IMR-90 (cell line): ENCODE results near the gene NEUROD6. TPM values are rescaled to one million over a fixed set of nuclear protein-coding genes. Genes with fewer than 3 reads are reported as not detected.

ENCODE experiments used
- ATAC-seq: fragments of 200-7000 bp; cut with Tn5 transposase; 2 replicates; pipeline ENCODE4 v1.9.1; 2020; ENCODE audit warnings: low read depth, mild to moderate bottlenecking, moderate library complexity
- BruUV-seq: library from RNA; stranded (reverse); fragments of 400-500 nt; replicated peaks from 2 replicates; lab custom pipeline; 2021; lab: Mats Ljungman, UMichigan
- CTCF ChIA-PET: fragments of 300-600 bp; formaldehyde crosslinking; extraction: SDS; loops from one replicate; lab custom pipeline; 2021; ENCODE audit warnings: antibody characterized with exemption; lab: Yijun Ruan, JAX
- POLR2A ChIA-PET: fragments of 300-600 bp; sonication (Branson Sonifier 250); formaldehyde crosslinking; loops from one replicate; lab custom pipeline; 2022; ENCODE audit warnings: antibody characterized with exemption; ENCODE audit not compliant: unreplicated experiment; lab: Charles Lee
- DNase-seq: peaks from one replicate; pipeline ENCODE4 v3.0.0; 2013
- H2AFZ ChIP-seq: replicated peaks from 2 replicates; pipeline ENCODE3; 2013; ENCODE audit warnings: low read length, mild to moderate bottlenecking; ENCODE audit not compliant: poor library complexity
- H2AK5ac ChIP-seq: 2 replicates; pipeline ENCODE4 v1.6.1; 2013; ENCODE audit warnings: low read depth, low read length, inconsistent platforms
- H2AK9ac ChIP-seq: replicated peaks from 2 replicates; pipeline ENCODE3; 2013; ENCODE audit warnings: mild to moderate bottlenecking, low read depth, low read length, moderate library complexity; ENCODE audit not compliant: poor library complexity
- H2BK120ac ChIP-seq: 2 replicates; pipeline ENCODE4 v1.6.1; 2013; ENCODE audit warnings: low read depth, low read length, inconsistent platforms
- H2BK15ac ChIP-seq: 3 replicates; pipeline ENCODE4 v1.6.1; 2013; ENCODE audit warnings: low read depth, low read length, inconsistent platforms
- H2BK20ac ChIP-seq: 2 replicates; pipeline ENCODE4 v1.6.1; 2013; ENCODE audit warnings: low read depth, mild to moderate bottlenecking, inconsistent platforms, low read length, moderate library complexity
- H2BK5ac ChIP-seq: 2 replicates; pipeline ENCODE4 v1.6.1; 2013; ENCODE audit warnings: mild to moderate bottlenecking, low read depth, low read length, inconsistent platforms; ENCODE audit not compliant: poor library complexity, severe bottlenecking
- H3K14ac ChIP-seq: replicated peaks from 2 replicates; pipeline ENCODE4 v1.6.1; 2013; ENCODE audit warnings: low read depth, low read length, inconsistent platforms
- H3K18ac ChIP-seq: 2 replicates; pipeline ENCODE4 v1.6.1; 2013; ENCODE audit warnings: low read depth, low read length, control low read depth
- H3K23ac ChIP-seq: 2 replicates; pipeline ENCODE4 v1.6.1; 2013; ENCODE audit warnings: low read depth, low read length, inconsistent platforms
- H3K27ac ChIP-seq: 2 replicates; pipeline ENCODE4 v1.5.1; 2013; ENCODE audit warnings: mild to moderate bottlenecking, control low read depth, low read length; ENCODE audit not compliant: insufficient read depth
- H3K27me3 ChIP-seq: 2 replicates; pipeline ENCODE4 v1.6.1; 2013; ENCODE audit warnings: low read length; ENCODE audit not compliant: control insufficient read depth, insufficient read depth
- H3K36me3 ChIP-seq: 2 replicates; pipeline ENCODE4 v1.6.1; 2013; ENCODE audit warnings: low read length, mixed read lengths; ENCODE audit not compliant: control insufficient read depth, insufficient read depth
- H3K4ac ChIP-seq: 2 replicates; pipeline ENCODE4 v1.6.1; 2013; ENCODE audit warnings: low read depth, low read length, inconsistent platforms
- H3K4me1 ChIP-seq: 2 replicates; pipeline ENCODE4 v1.6.1; 2013; ENCODE audit warnings: low read length, mixed read lengths; ENCODE audit not compliant: control insufficient read depth, insufficient read depth
- H3K4me2 ChIP-seq: 2 replicates; pipeline ENCODE4 v1.6.1; 2013; ENCODE audit warnings: low read depth, mild to moderate bottlenecking, control low read depth, low read length, moderate library complexity
- H3K4me3 ChIP-seq: 2 replicates; pipeline ENCODE4 v1.5.1; 2013; ENCODE audit warnings: low read depth, mild to moderate bottlenecking, control low read depth, low read length, moderate library complexity; ENCODE audit not compliant: insufficient read depth
- H3K56ac ChIP-seq: 2 replicates; pipeline ENCODE4 v1.6.1; 2013; ENCODE audit warnings: low read length, inconsistent platforms; ENCODE audit not compliant: insufficient read depth; ENCODE audit errors: extremely low read depth
- H3K79me1 ChIP-seq, 2 experiments: 2 replicates each; pipeline ENCODE4 v1.6.1; 2013; ENCODE audit warnings: low read length in 2 of 2, inconsistent platforms in 1 of 2, low read depth in 1 of 2
- H3K9ac ChIP-seq: 2 replicates; pipeline ENCODE4 v1.6.1; 2013; ENCODE audit warnings: low read depth, low read length, control low read depth
- H3K9me1 ChIP-seq: 2 replicates; pipeline ENCODE4 v1.6.1; 2013; ENCODE audit warnings: low read length, inconsistent platforms; ENCODE audit not compliant: insufficient read depth
- H3K9me3 ChIP-seq: 2 replicates; pipeline ENCODE4 v1.6.1; 2013; ENCODE audit warnings: low read length; ENCODE audit not compliant: control insufficient read depth, insufficient read depth
- H4K20me1 ChIP-seq: 2 replicates; pipeline ENCODE4 v1.6.1; 2013; ENCODE audit warnings: low read length, inconsistent platforms; ENCODE audit not compliant: insufficient read depth
- H4K5ac ChIP-seq: 2 replicates; pipeline ENCODE4 v1.6.1; 2013; ENCODE audit warnings: mild to moderate bottlenecking, low read depth, low read length, control low read depth
- H4K8ac ChIP-seq, 2 experiments: 2 replicates each; pipeline ENCODE4 v1.6.1; 2013; ENCODE audit warnings: low read depth in 2 of 2, low read length in 2 of 2, control low read depth in 1 of 2, inconsistent platforms in 1 of 2
- H4K91ac ChIP-seq: 2 replicates; pipeline ENCODE4 v1.6.1; 2013; ENCODE audit warnings: low read depth, low read length, inconsistent platforms; ENCODE audit not compliant: insufficient read depth
- BHLHE40 ChIP-seq: fragments of 150-350 bp; IDR thresholded peaks from 2 replicates; pipeline ENCODE4 v1.6.1; 2016; ENCODE audit warnings: mild to moderate bottlenecking, low read depth, low read length
- CEBPB ChIP-seq: IDR thresholded peaks from 2 replicates; pipeline ENCODE4 v1.6.1; 2012; ENCODE audit warnings: low read depth, low read length, improper control_type of control experiment
- CHD1 ChIP-seq: IDR thresholded peaks from 2 replicates; pipeline ENCODE4 v1.6.1; 2012; ENCODE audit warnings: low read depth, low read length, improper control_type of control experiment
- CTCF ChIP-seq: conservative IDR thresholded peaks from 2 replicates; pipeline ENCODE4 v1.5.1; 2012; ENCODE audit warnings: mild to moderate bottlenecking, low read depth, low read length, improper control_type of control experiment
- FOS ChIP-seq: fragments of 150-350 bp; IDR thresholded peaks from 2 replicates; pipeline ENCODE4 v1.6.1; 2016; ENCODE audit warnings: low read depth, low read length
- MAFK ChIP-seq: IDR thresholded peaks from 2 replicates; pipeline ENCODE4 v1.6.1; 2012; ENCODE audit warnings: low read depth, low read length, improper control_type of control experiment
- MAZ ChIP-seq: IDR thresholded peaks from 2 replicates; pipeline ENCODE4 v1.6.1; 2012; ENCODE audit warnings: low read depth, mild to moderate bottlenecking, low read length, improper control_type of control experiment, moderate library complexity, borderline replicate concordance
- MXI1 ChIP-seq: IDR thresholded peaks from 2 replicates; pipeline ENCODE4 v1.6.1; 2012; ENCODE audit warnings: low read depth, mild to moderate bottlenecking, low read length, moderate library complexity, borderline replicate concordance
- NFE2L2 ChIP-seq: fragments of 150-350 bp; IDR thresholded peaks from 2 replicates; pipeline ENCODE4 v1.6.1; 2016; ENCODE audit warnings: low read depth, mild to moderate bottlenecking, low read length
- POLR2A ChIP-seq: IDR thresholded peaks from 2 replicates; pipeline ENCODE4 v1.6.1; 2012; ENCODE audit warnings: mild to moderate bottlenecking, low read depth, low read length
- RAD21 ChIP-seq: IDR thresholded peaks from 2 replicates; pipeline ENCODE4 v1.6.1; 2012; ENCODE audit warnings: low read length, improper control_type of control experiment
- RCOR1 ChIP-seq: IDR thresholded peaks from 2 replicates; pipeline ENCODE4 v1.6.1; 2012; ENCODE audit warnings: mild to moderate bottlenecking, low read length, improper control_type of control experiment; ENCODE audit not compliant: insufficient replicate concordance
- RFX5 ChIP-seq: IDR thresholded peaks from 2 replicates; pipeline ENCODE4 v1.8.0; 2012; ENCODE audit warnings: low read depth, mild to moderate bottlenecking, low read length, moderate library complexity
- SMC3 ChIP-seq: fragments of 150-350 bp; IDR thresholded peaks from 2 replicates; pipeline ENCODE4 v1.6.1; 2016; ENCODE audit warnings: low read depth, mild to moderate bottlenecking, antibody characterized with exemption, low read length, moderate library complexity
- USF2 ChIP-seq: fragments of 150-350 bp; IDR thresholded peaks from 2 replicates; pipeline ENCODE4 v1.6.1; 2017; ENCODE audit warnings: mild to moderate bottlenecking, antibody characterized with exemption, low read length, low read depth
- WGBS, 2 experiments: methylation state at CpG; one replicate each; pipeline versions ENCODE4 v1.1.5 to v1.1.7; 2013; ENCODE audit warnings: missing lambda C conversion rate in 2 of 2; ENCODE audit not compliant: insufficient read length in 1 of 2; ENCODE audit errors: extremely low coverage in 2 of 2; 5-methylcytosine and 5-hydroxymethylcytosine counted together
- dilution Hi-C: fragments of 300-500 bp; cut with HindIII; formaldehyde crosslinking; loops from one replicate; pipeline ENCODE4 v1.14.3; 2018; ENCODE audit warnings: low sequenced_read_pairs; ENCODE audit not compliant: unreplicated experiment
- in situ Hi-C: fragments of 300-500 bp; cut with MboI; formaldehyde crosslinking; loops from 3 replicates; pipeline ENCODE4 v1.14.3; 2019; ENCODE audit warnings: low sequenced_read_pairs, inconsistent platforms, mixed read lengths
- intact Hi-C: fragments of 100-400 bp; cut with micrococcal nuclease; formaldehyde crosslinking; loops from 2 replicates; pipeline ENCODE4 v1.10.0; 2022
- polyA plus RNA-seq, 3 experiments: library from polyadenylated mRNA; depleted of rRNA; stranded (reverse); fragments of >200 nt; gene quantifications; 2 replicates each; pipeline ENCODE4 v1.2.3, GENCODE V29; 2012; ENCODE audit warnings: low replicate concordance in 1 of 3
- total RNA-seq: library from RNA; depleted of rRNA; stranded (reverse); fragments of >200 nt; gene quantifications from 2 replicates; pipeline ENCODE4 v1.2.3, GENCODE V29; 2012
- TF ChIP-seq, protein P1 (sequence below): fragments of 150-350 bp; IDR thresholded peaks from 2 replicates; pipeline ENCODE4 v1.6.1; 2016; ENCODE audit warnings: low read depth, mild to moderate bottlenecking, low read length, moderate library complexity, borderline replicate concordance

Gene NEUROD6
- total and polyA plus RNA-seq, 2 of the 4 experiments (the other 2 are of a cell fraction), result not detected

DNA sequence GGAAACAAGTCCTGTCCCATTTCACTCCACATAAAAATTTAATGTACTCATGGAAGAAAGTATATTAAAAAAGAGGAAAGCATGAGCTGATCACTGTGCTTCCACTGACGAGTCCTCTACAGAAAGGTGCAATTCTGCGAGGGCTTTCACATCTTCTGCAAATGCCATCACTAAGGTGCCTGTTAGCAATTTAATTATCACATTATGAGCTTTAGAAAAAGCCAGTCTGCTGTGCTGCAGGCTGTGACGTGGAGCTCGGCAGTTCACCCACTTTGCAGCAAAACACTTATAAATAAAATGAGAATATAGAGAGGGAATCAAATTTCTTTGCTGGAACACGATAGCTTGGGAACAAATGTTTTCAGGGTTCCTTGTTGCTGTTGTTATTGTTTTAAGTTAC, 22.5 kb upstream of the NEUROD6 start:
- Histone ChIP-seq H3K79me1 (no peaks in the 10 kb centered on the region), H2AK5ac (no peak overlapping the region), H3K4me2 (no peak overlapping the region), H4K8ac (no peak overlapping the region), H3K27ac (no peak overlapping the region), H3K9ac (no peak overlapping the region), H3K36me3 (no peaks in the 10 kb centered on the region), H3K27me3 (no peaks in the 10 kb centered on the region), H2BK5ac (no peak overlapping the region), H3K14ac (no peak overlapping the region), H2AK9ac (no peak overlapping the region), H2BK120ac (no peak overlapping the region), H2BK20ac (no peak overlapping the region), H4K91ac (no peak overlapping the region), H3K4me3 (no peak overlapping the region), H4K5ac (no peak overlapping the region), H2AFZ (no peak overlapping the region), H3K4me1 (no peaks in the 10 kb centered on the region), H4K20me1 (no peaks in the 10 kb centered on the region), H3K18ac (no peak overlapping the region), H3K56ac (no peak overlapping the region), H2BK15ac (no peak overlapping the region), H3K9me3 (no peaks in the 10 kb centered on the region), H3K4ac (no peak overlapping the region), H3K23ac (no peak overlapping the region), H3K9me1 (no peaks in the 10 kb centered on the region)
- intact Hi-C loops, result no loop called here
- no CpG with 5 or more reads among the region's 5 CpGs for WGBS, 2 experiments
- DNase-seq (no peak), ATAC-seq (no peak)
- TF ChIP-seq CHD1 (no peak), RAD21 (no peak), RCOR1 (no peak), CEBPB (no peak), FOS (no peak), RFX5 (no peak), MXI1 (no peak), BHLHE40 (no peak), MAFK (no peak), USF2 (no peak), POLR2A (no peak), NFE2L2 (no peak), MAZ (no peak), CTCF (no peak), SMC3 (no peak)
- TF ChIP-seq, protein P1, sequence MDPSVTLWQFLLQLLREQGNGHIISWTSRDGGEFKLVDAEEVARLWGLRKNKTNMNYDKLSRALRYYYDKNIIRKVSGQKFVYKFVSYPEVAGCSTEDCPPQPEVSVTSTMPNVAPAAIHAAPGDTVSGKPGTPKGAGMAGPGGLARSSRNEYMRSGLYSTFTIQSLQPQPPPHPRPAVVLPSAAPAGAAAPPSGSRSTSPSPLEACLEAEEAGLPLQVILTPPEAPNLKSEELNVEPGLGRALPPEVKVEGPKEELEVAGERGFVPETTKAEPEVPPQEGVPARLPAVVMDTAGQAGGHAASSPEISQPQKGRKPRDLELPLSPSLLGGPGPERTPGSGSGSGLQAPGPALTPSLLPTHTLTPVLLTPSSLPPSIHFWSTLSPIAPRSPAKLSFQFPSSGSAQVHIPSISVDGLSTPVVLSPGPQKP, result no peak
- dilution Hi-C loops, result no loop called here
- CTCF ChIA-PET, result interaction anchor here (1.2 kb wide), 1 partner anchor 170 kb away, joined by 3 read pairs; no protein-coding TSS in a partner anchor
- POLR2A ChIA-PET, result no interaction called here
- no TSS peak for BruUV-seq
- in situ Hi-C loops, result no loop called here
